ENCODE results near the gene TMPO.

DNA sequence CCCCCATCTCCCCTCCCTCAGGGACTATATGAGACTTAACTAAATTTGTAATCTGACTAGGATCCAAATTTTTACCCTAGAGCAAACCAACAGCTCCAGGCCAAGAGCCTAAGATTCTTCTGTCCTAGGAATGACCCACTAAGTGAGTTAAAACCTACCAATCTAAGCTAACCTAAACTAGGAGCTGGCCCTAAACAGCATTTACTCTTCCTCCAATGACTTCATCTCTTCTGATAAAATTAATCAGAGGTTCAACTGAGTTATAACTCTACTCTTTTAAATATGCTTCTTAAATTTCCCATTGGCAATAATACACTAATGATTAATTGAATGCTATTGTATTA, 39.9 kb upstream of the TMPO start:
- TF ChIP-seq, protein P1, sequence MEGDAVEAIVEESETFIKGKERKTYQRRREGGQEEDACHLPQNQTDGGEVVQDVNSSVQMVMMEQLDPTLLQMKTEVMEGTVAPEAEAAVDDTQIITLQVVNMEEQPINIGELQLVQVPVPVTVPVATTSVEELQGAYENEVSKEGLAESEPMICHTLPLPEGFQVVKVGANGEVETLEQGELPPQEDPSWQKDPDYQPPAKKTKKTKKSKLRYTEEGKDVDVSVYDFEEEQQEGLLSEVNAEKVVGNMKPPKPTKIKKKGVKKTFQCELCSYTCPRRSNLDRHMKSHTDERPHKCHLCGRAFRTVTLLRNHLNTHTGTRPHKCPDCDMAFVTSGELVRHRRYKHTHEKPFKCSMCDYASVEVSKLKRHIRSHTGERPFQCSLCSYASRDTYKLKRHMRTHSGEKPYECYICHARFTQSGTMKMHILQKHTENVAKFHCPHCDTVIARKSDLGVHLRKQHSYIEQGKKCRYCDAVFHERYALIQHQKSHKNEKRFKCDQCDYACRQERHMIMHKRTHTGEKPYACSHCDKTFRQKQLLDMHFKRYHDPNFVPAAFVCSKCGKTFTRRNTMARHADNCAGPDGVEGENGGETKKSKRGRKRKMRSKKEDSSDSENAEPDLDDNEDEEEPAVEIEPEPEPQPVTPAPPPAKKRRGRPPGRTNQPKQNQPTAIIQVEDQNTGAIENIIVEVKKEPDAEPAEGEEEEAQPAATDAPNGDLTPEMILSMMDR (conservative IDR thresholded peaks at IDR 0.05; ENCODE audit: low read depth, low read length): no peak
- TF ChIP-seq MAZ (IDR thresholded peaks at IDR 0.05; ENCODE audit: borderline replicate concordance, low read depth, low read length) (no peak), POLR2A (IDR thresholded peaks at IDR 0.05; ENCODE audit: low read depth, low read length) (no peak), RFX5 (IDR thresholded peaks at IDR 0.05; ENCODE audit: low read depth, low read length) (no peak), CHD1 (IDR thresholded peaks at IDR 0.05; ENCODE audit: low read depth, low read length) (no peak)
